SK-N-SH (cell line): ENCODE results near the gene TMEM151A. TPM values are rescaled to one million over a fixed set of nuclear protein-coding genes. Genes with fewer than 3 reads are reported as not detected.

Experiments used
- CTCF ChIA-PET: fragments of 300-600, 350-600 bp; formaldehyde crosslinking; extraction: SDS; loops from one replicate; lab custom pipeline; 2021; lab: Yijun Ruan, JAX
- POLR2A ChIA-PET: fragments of 350-600 bp; sonication (Branson Sonifier 250); formaldehyde crosslinking; extraction: SDS; loops from one replicate; lab custom pipeline; 2020; ENCODE audit warnings: antibody characterized with exemption, inconsistent platforms; lab: Yijun Ruan, JAX
- DNase-seq: peaks from one replicate; pipeline ENCODE4 v3.0.0; 2012
- H2AFZ ChIP-seq: fragments of 200-600 bp; sonication (generic); 2 replicates; pipeline ENCODE4 v1.8.1; 2016; ENCODE audit warnings: antibody characterized with exemption, mild to moderate bottlenecking, low read depth
- H3F3A ChIP-seq: fragments of 200-600 bp; sonication (generic); replicated peaks from 2 replicates; pipeline ENCODE3; 2016; ENCODE audit warnings: antibody characterized with exemption, mild to moderate bottlenecking; ENCODE audit not compliant: insufficient read depth
- H3K27ac ChIP-seq, 2 experiments: fragments of 200-500 bp in 1 of 2; fragments of 200-600 bp in 1 of 2; sonication (Bioruptor generic) in 1 of 2; sonication (generic), shearing (Covaris generic) in 1 of 2; 2 replicates each; pipeline versions ENCODE4 v1.5.1 to v1.6.1; 2014 to 2016; ENCODE audit warnings: low read depth in 2 of 2, inconsistent platforms in 1 of 2, low read length in 1 of 2, mild to moderate bottlenecking in 1 of 2, mixed read lengths in 1 of 2
- H3K27me3 ChIP-seq: fragments of 200-600 bp; sonication (generic), shearing (Covaris generic); 2 replicates; pipeline ENCODE4 v1.6.1; 2016; ENCODE audit warnings: mixed run types; ENCODE audit not compliant: insufficient read depth
- H3K36me3 ChIP-seq, 2 experiments: fragments of 200-500 bp in 1 of 2; fragments of 200-600 bp in 1 of 2; sonication (Bioruptor generic) in 1 of 2; sonication (generic) in 1 of 2; replicated peaks in 1 of 2; 2 replicates each; pipeline versions ENCODE3 to v1.5.1; 2014 to 2016; ENCODE audit warnings: low read length in 1 of 2, mild to moderate bottlenecking in 1 of 2; ENCODE audit not compliant: insufficient read depth in 2 of 2, control insufficient read depth in 1 of 2
- H3K4me1 ChIP-seq, 2 experiments: fragments of 200-500 bp in 1 of 2; fragments of 200-600 bp in 1 of 2; sonication (Bioruptor generic) in 1 of 2; sonication (generic), shearing (Covaris generic) in 1 of 2; 2 replicates each; pipeline versions ENCODE4 v1.5.1 to v1.6.1; 2014 to 2016; ENCODE audit warnings: low read depth in 1 of 2, low read length in 1 of 2, mixed run types in 1 of 2; ENCODE audit not compliant: insufficient read depth in 2 of 2, control insufficient read depth in 1 of 2
- H3K4me2 ChIP-seq: fragments of 200-600 bp; sonication (generic), shearing (Covaris generic); 2 replicates; pipeline ENCODE4 v1.6.1; 2017; ENCODE audit warnings: mixed run types
- H3K4me3 ChIP-seq, 2 experiments: fragments of 200-500 bp in 1 of 2; fragments of 200-600 bp in 1 of 2; sonication (Bioruptor generic) in 1 of 2; sonication (generic), shearing (Covaris generic) in 1 of 2; 2 replicates each; pipeline versions ENCODE4 v1.5.1 to v1.8.1; 2014 to 2016; ENCODE audit warnings: low read depth in 2 of 2, inconsistent platforms in 1 of 2, low read length in 1 of 2, mild to moderate bottlenecking in 1 of 2, mixed read lengths in 1 of 2, moderate library complexity in 1 of 2
- H3K79me2 ChIP-seq: fragments of 200-600 bp; sonication (generic); 2 replicates; pipeline ENCODE4 v1.8.1; 2017; ENCODE audit warnings: mild to moderate bottlenecking; ENCODE audit not compliant: insufficient read depth
- H3K9ac ChIP-seq: fragments of 200-600 bp; sonication (generic); 2 replicates; pipeline ENCODE4 v1.6.1; 2017; ENCODE audit warnings: mixed run types
- H3K9me2 ChIP-seq: fragments of 200-600 bp; sonication (generic); 2 replicates; pipeline ENCODE4 v1.6.1; 2017; ENCODE audit warnings: mixed run types
- H3K9me3 ChIP-seq: fragments of 200-600 bp; sonication (generic); 2 replicates; pipeline ENCODE4 v1.6.1; 2017; ENCODE audit warnings: mixed run types, mild to moderate bottlenecking, moderate library complexity
- H4K20me1 ChIP-seq: fragments of 200-600 bp; sonication (generic); 2 replicates; pipeline ENCODE4 v1.6.1; 2017; ENCODE audit warnings: mild to moderate bottlenecking, mixed run types; ENCODE audit not compliant: insufficient read depth
- CHD2 ChIP-seq: fragments of 150-350 bp; IDR thresholded peaks from 2 replicates; pipeline ENCODE4 v1.6.1; 2018; ENCODE audit warnings: low read length; ENCODE audit not compliant: partially characterized antibody
- ELF1 ChIP-seq: IDR thresholded peaks from 2 replicates; pipeline ENCODE4 v1.4.0; 2012
- FOXM1 ChIP-seq: IDR thresholded peaks from 2 replicates; pipeline ENCODE4 v1.4.0; 2012; ENCODE audit warnings: low read depth, mild to moderate bottlenecking
- GABPA ChIP-seq: IDR thresholded peaks from 2 replicates; pipeline ENCODE4 v1.4.0; 2012; ENCODE audit warnings: low read depth, mild to moderate bottlenecking
- GATA2 ChIP-seq: sonication (generic); formaldehyde crosslinking; IDR thresholded peaks from 2 replicates; pipeline ENCODE4 v1.5.0; 2020; ENCODE audit warnings: mild to moderate bottlenecking, missing genetic modification reagents
- JUND ChIP-seq: IDR thresholded peaks from 2 replicates; pipeline ENCODE4 v1.4.0; 2012
- MEF2A ChIP-seq: IDR thresholded peaks from 2 replicates; pipeline ENCODE4 v1.4.0; 2012; ENCODE audit warnings: low read depth, borderline replicate concordance
- MXI1 ChIP-seq: IDR thresholded peaks from 2 replicates; pipeline ENCODE4 v1.6.1; 2012; ENCODE audit warnings: mild to moderate bottlenecking, low read depth, low read length, improper control_type of control experiment
- POLR2AphosphoS5 ChIP-seq: IDR thresholded peaks from 2 replicates; pipeline ENCODE4 v1.6.1; 2012; ENCODE audit warnings: low read depth, low read length
- RAD21 ChIP-seq: IDR thresholded peaks from 2 replicates; pipeline ENCODE4 v1.6.1; 2012; ENCODE audit warnings: mild to moderate bottlenecking, low read length
- RFX5 ChIP-seq: IDR thresholded peaks from 2 replicates; pipeline ENCODE4 v1.6.1; 2012; ENCODE audit warnings: mild to moderate bottlenecking, improper control_type of control experiment, low read length
- SMC3 ChIP-seq: IDR thresholded peaks from 2 replicates; pipeline ENCODE4 v1.6.1; 2012; ENCODE audit warnings: low read depth, low read length, improper control_type of control experiment
- TAF1 ChIP-seq: IDR thresholded peaks from 2 replicates; pipeline ENCODE4 v1.6.1; 2012; ENCODE audit warnings: low read depth, mild to moderate bottlenecking, low read length, moderate library complexity, borderline replicate concordance
- TEAD4 ChIP-seq: IDR thresholded peaks from 2 replicates; pipeline ENCODE4 v1.4.0; 2012; ENCODE audit warnings: mild to moderate bottlenecking, borderline replicate concordance; ENCODE audit not compliant: insufficient read depth
- YY1 ChIP-seq: IDR thresholded peaks from 2 replicates; pipeline ENCODE4 v1.4.0; 2012; ENCODE audit warnings: low read depth, mild to moderate bottlenecking
- WGBS: methylation state at CpG from one replicate; pipeline ENCODE4 v1.1.6; 2017; ENCODE audit warnings: low lambda C conversion rate; 5-methylcytosine and 5-hydroxymethylcytosine counted together
- polyA plus RNA-seq, 3 experiments: library from polyadenylated mRNA; depleted of rRNA; stranded (reverse); fragments of >200 nt; gene quantifications; 2 replicates each; pipeline ENCODE4 v1.2.3, GENCODE V29; 2012
- TF ChIP-seq, protein P1 (sequence below): IDR thresholded peaks from 2 replicates; pipeline ENCODE4 v1.4.0; 2012; ENCODE audit warnings: low read depth, borderline replicate concordance
- TF ChIP-seq, protein P2 (sequence below): fragments of 150-350 bp; IDR thresholded peaks from 2 replicates; pipeline ENCODE4 v1.6.1; 2016; ENCODE audit warnings: mild to moderate bottlenecking, low read depth, low read length
- TF ChIP-seq, protein P3 (sequence below): IDR thresholded peaks from 2 replicates; pipeline ENCODE4 v1.4.0; 2012; ENCODE audit warnings: low read depth
- TF ChIP-seq, protein P4 (sequence below): fragments of 150-350 bp; IDR thresholded peaks from 2 replicates; pipeline ENCODE4 v1.6.1; 2017; ENCODE audit warnings: antibody characterized with exemption, low read length, low read depth, borderline replicate concordance

TMEM151A gene
- polyA plus RNA-seq, 1 of the 3 experiments (the other 2 are of a cell fraction): 0.35 TPM

DNA sequence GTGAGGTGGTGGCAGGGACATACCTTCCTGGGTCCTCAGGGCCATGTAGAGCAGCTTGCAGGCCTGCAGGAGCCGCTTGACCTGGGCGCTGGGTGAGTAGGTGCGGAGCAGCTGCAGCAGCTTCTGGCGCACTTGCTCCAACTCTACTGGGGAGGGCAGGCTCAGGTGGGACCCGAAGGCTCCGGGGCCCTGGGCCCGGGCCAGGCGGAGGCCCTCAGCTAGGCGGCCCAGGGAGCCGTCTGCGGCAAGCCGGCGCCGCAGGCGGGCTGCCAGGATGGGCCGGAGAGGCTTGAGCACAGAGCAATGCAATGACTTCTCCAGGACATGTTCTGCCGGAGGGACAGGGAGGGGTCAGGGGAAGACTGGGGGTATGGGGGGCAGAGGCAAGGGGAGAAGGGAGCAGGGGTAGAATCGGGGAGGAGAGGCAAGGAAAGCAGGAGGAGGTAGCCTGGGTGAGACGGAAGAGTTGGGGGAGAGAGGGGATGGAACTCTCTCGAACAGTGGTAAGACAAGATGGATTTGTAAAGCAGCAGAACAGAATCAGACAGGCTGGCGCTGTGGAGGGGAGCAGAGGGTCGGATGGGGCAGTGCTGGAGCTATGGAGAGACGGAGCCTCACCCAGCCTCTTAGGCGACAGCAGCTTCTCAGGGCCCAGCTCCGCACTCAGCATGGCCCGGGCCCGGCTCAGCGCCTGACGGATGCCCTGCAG is 42.4 kb downstream of the TMEM151A start:
- POLR2A ChIA-PET: interaction anchor here (3.2 kb wide), 1 partner anchor 21 kb away, joined by 33 read pairs; no protein-coding TSS in a partner anchor
- CTCF ChIA-PET: interaction anchor here (0.7 to 8.8 kb wide), 10 partner anchors 11 to 111 kb away, joined by 3 to 280 read pairs (median 8); partner anchors contain the start of genes B4GAT1, BRMS1 and CD248
- H3K79me2 ChIP-seq: peaks cover 17% of the 10 kb centered on the region
- no peaks in the 10 kb centered on the region for H3K9me3 ChIP-seq
- no peak overlapping the region for H3K27ac ChIP-seq
- no peak overlapping the region for H2AFZ ChIP-seq
- peak; percentile 16 for DNase-seq
- no peaks in the 10 kb centered on the region for H3K9me2 ChIP-seq
- TF ChIP-seq TEAD4 (no peak), FOXM1 (no peak)
- TF ChIP-seq, protein P1, sequence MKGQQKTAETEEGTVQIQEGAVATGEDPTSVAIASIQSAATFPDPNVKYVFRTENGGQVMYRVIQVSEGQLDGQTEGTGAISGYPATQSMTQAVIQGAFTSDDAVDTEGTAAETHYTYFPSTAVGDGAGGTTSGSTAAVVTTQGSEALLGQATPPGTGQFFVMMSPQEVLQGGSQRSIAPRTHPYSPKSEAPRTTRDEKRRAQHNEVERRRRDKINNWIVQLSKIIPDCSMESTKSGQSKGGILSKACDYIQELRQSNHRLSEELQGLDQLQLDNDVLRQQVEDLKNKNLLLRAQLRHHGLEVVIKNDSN: no peak
- 89% methylated on average over 21 of the region's 29 CpGs for WGBS
- H3K27me3 ChIP-seq: no peaks in the 10 kb centered on the region
- peaks cover 24 to 43% of the 10 kb centered on the region in 2 experiments for H3K4me1 ChIP-seq
- H4K20me1 ChIP-seq: no peaks in the 10 kb centered on the region; the same call in 1 of the 2 replicates
- peak overlapping the region; percentile 90; the same call in 1 of the 2 replicates for H3K4me2 ChIP-seq
- H3K4me3 ChIP-seq: no peak overlapping the region
- peaks cover 11 to 30% of the 10 kb centered on the region in 2 experiments for H3K36me3 ChIP-seq
- peaks cover 12% of the 10 kb centered on the region for H3F3A ChIP-seq
- H3K9ac ChIP-seq: no peak overlapping the region

DNA sequence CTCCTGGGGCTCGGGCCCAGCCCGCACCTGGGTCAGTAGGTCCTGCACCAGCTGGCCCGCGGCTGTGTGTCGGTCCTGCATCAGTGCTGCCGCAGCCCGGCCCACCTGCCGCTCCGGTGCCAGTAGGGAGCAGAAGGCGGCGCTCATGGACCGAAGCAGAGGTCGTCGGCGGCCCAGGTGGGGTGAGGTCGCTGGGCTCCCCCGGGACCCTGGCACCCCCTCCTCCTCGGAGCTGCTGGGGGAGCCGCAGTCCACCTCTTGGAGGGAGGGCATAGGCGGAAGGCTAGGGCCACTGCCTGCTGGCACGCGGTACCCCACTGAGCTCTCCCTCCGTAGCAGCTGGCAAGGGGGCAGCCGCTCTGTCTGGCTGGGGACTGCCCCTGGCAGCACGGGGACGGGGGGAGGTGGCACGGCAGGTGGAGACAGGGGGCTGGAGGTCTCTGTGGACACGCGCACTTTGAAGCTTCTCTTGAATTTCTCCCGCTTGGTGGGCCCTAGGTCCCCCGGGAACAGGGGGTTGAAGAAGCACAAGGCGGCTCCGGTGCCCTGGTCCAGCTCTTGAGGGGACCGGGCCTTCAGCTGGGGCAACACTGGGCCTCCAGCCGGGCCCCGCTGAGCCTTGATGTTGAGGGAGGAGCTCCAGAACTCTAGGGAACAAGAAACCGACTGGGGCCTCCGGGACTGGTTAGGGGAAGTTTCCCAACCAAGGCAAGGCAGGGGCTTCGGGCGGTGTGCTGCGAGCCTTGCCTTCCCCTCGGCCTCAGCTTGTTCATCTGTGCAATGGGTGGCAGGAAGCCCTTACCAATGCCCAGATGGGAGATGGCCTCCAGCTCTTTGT is 43.1 kb downstream of the TMEM151A start:
- ChIA-PET CTCF (interaction anchor here (0.6 to 8.8 kb wide), 14 partner anchors 10 to 445 kb away, joined by 3 to 280 read pairs (median 6); partner anchors contain the start of genes B4GAT1, BRMS1, CD248 and YIF1A), POLR2A (interaction anchor here (0.9 to 3.2 kb wide), 5 partner anchors 10 to 86 kb away, joined by 3 to 33 read pairs (median 5); partner anchors contain the start of genes BRMS1, NPAS4, RAB1B and SLC29A2)
- H3K27me3 ChIP-seq: no peaks in the 10 kb centered on the region
- H4K20me1 ChIP-seq: no peaks in the 10 kb centered on the region; the same call in 1 of the 2 replicates
- DNase-seq: peak; percentile 37
- WGBS: 91% methylated on average over 17 of the region's 42 CpGs
- H3K27ac ChIP-seq: peak overlapping the region; percentile 94
- H3K9me2 ChIP-seq: no peaks in the 10 kb centered on the region
- peak overlapping the region; percentile 87 for H3K9ac ChIP-seq
- H3F3A ChIP-seq: peaks cover 10% of the 10 kb centered on the region
- H2AFZ ChIP-seq: no peak overlapping the region
- TF ChIP-seq POLR2AphosphoS5 (no peak), YY1 (no peak), JUND (no peak), ELF1 (no peak), RFX5 (no peak), MXI1 (no peak), TAF1 (no peak), CHD2 (no peak), GABPA (no peak), GATA2 (no peak), RAD21 (no peak), MEF2A (no peak), SMC3 (no peak)
- TF ChIP-seq, protein P2, sequence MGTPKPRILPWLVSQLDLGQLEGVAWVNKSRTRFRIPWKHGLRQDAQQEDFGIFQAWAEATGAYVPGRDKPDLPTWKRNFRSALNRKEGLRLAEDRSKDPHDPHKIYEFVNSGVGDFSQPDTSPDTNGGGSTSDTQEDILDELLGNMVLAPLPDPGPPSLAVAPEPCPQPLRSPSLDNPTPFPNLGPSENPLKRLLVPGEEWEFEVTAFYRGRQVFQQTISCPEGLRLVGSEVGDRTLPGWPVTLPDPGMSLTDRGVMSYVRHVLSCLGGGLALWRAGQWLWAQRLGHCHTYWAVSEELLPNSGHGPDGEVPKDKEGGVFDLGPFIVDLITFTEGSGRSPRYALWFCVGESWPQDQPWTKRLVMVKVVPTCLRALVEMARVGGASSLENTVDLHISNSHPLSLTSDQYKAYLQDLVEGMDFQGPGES: no peak
- TF ChIP-seq, protein P3, sequence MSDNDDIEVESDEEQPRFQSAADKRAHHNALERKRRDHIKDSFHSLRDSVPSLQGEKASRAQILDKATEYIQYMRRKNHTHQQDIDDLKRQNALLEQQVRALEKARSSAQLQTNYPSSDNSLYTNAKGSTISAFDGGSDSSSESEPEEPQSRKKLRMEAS: no peak
- TF ChIP-seq, protein P4, sequence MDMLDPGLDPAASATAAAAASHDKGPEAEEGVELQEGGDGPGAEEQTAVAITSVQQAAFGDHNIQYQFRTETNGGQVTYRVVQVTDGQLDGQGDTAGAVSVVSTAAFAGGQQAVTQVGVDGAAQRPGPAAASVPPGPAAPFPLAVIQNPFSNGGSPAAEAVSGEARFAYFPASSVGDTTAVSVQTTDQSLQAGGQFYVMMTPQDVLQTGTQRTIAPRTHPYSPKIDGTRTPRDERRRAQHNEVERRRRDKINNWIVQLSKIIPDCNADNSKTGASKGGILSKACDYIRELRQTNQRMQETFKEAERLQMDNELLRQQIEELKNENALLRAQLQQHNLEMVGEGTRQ: no peak
- TF ChIP-seq, all 33 proteins: peak for 0
- no peaks in the 10 kb centered on the region for H3K9me3 ChIP-seq
- peaks cover 27 to 44% of the 10 kb centered on the region in 2 experiments for H3K4me1 ChIP-seq
- H3K4me2 ChIP-seq: peak overlapping the region; percentile 90
- peaks cover 17% of the 10 kb centered on the region for H3K79me2 ChIP-seq
- peak overlapping the region; percentile 68 to 69 for H3K4me3 ChIP-seq
- peaks cover 11 to 38% of the 10 kb centered on the region in 2 experiments for H3K36me3 ChIP-seq
